Fibroblast of mammary gland (primary cell): ENCODE measurements around the gene VWC2L.

ENCODE experiments used
- DNase-seq: peaks from one replicate; pipeline ENCODE4 v3.0.0-alpha.2; 2010; ENCODE audit warnings: low read depth
- H3K4me3 ChIP-seq: 2 replicates; pipeline ENCODE4 v1.5.1; 2011; ENCODE audit warnings: low read depth, mild to moderate bottlenecking, low read length, moderate library complexity; ENCODE audit not compliant: control insufficient read depth
- CTCF ChIP-seq: conservative IDR thresholded peaks from 2 replicates; pipeline ENCODE4 v1.5.1; 2011; ENCODE audit warnings: low read depth, low read length, inconsistent platforms; ENCODE audit not compliant: control insufficient read depth, insufficient read depth

The VWC2L gene

GRCh38 chr2:214451516-214452275, 40.8 kb downstream of the VWC2L start:
- H3K4me3 ChIP-seq, result no peak overlapping the region
- no peak for DNase-seq
- TF ChIP-seq CTCF, result no peak

GRCh38 chr2:214465363-214466146, 54.7 kb downstream of the VWC2L start:
- peak; percentile 8 for DNase-seq
- no peak for TF ChIP-seq CTCF
- H3K4me3 ChIP-seq, result no peak overlapping the region

- no peak overlapping the region for H3K4me3 ChIP-seq
- no peak for TF ChIP-seq CTCF
- no peak for DNase-seq
These were observed 58.9 kb downstream of the VWC2L start for GRCh38 chr2:214469728-214470127.

GRCh38 chr2:214471382-214471781, 60.5 kb downstream of the VWC2L start:
- no peak for TF ChIP-seq CTCF
- H3K4me3 ChIP-seq, result no peak overlapping the region
- no peak for DNase-seq

- DNase-seq, result no peak
- TF ChIP-seq CTCF, result no peak
- H3K4me3 ChIP-seq, result no peak overlapping the region
These were observed 61.1 kb downstream of the VWC2L start for GRCh38 chr2:214471990-214472389.

GRCh38 chr2:214477305-214477704, 66.5 kb downstream of the VWC2L start:
- DNase-seq, result no peak

More at GRCh38 chr2:214477305-214477704, 66.5 kb downstream of the VWC2L start:
- H3K4me3 ChIP-seq, result no peak overlapping the region
- TF ChIP-seq CTCF, result no peak
